HCT116 (cell line): ENCODE results near the gene FBRS.
"Not testable (repeated sequence)": the region's sequence is repeated elsewhere in the genome, so short reads cannot be mapped to it uniquely, and the experiment has no call there.

Experiments
- CEBPB ChIP-seq: IDR thresholded peaks from 2 replicates; pipeline ENCODE4 v1.6.1; 2012; ENCODE audit warnings: low read depth
- EZH2phosphoT487 ChIP-seq: fragments of 200-600 bp; IDR thresholded peaks from 2 replicates; pipeline ENCODE4 v1.6.1; 2018; ENCODE audit warnings: antibody characterized with exemption, borderline replicate concordance
- POLR2A ChIP-seq: IDR thresholded peaks from 2 replicates; pipeline ENCODE4 v1.7.0; 2011; ENCODE audit warnings: borderline replicate concordance; ENCODE audit not compliant: insufficient read depth, insufficient read length; ENCODE audit errors: extremely low read depth
- POLR2AphosphoS5 ChIP-seq: IDR thresholded peaks from 2 replicates; pipeline ENCODE4 v1.6.1; 2011; ENCODE audit warnings: mild to moderate bottlenecking, low read depth, low read length, moderate library complexity
- RAD21 ChIP-seq: IDR thresholded peaks from 2 replicates; pipeline ENCODE4 v1.6.1; 2012; ENCODE audit warnings: low read depth, mild to moderate bottlenecking
- SIN3A ChIP-seq: IDR thresholded peaks from 2 replicates; pipeline ENCODE4 v1.6.1; 2012; ENCODE audit warnings: low read depth
- ZFX ChIP-seq: fragments of 450-650 bp; IDR thresholded peaks from 2 replicates; pipeline ENCODE4 v1.6.1; 2017
- TF ChIP-seq, protein P1 (sequence below), 3 experiments: fragments of 200-600 bp in 1 of 3; sonication (generic) in 1 of 3; IDR thresholded peaks in 2 of 3; conservative IDR thresholded peaks in 1 of 3; 2 replicates each; pipeline ENCODE4 v1.5.1; 2012 to 2017; ENCODE audit warnings: low read depth in 2 of 3, low read length in 2 of 3, antibody characterized with exemption in 1 of 3, borderline replicate concordance in 1 of 3, control low read depth in 1 of 3, mild to moderate bottlenecking in 1 of 3, mixed read lengths in 1 of 3, mixed run types in 1 of 3, moderate library complexity in 1 of 3; ENCODE audit not compliant: insufficient read depth in 1 of 3
- TF ChIP-seq, protein P2 (sequence below): IDR thresholded peaks from 2 replicates; pipeline ENCODE4 v1.6.1; 2012
- TF ChIP-seq, protein P3 (sequence below): IDR thresholded peaks from 2 replicates; pipeline ENCODE4 v1.6.1; 2011; ENCODE audit warnings: mild to moderate bottlenecking, low read length, moderate library complexity; ENCODE audit not compliant: insufficient replicate concordance; ENCODE audit errors: extremely low read depth
- TF ChIP-seq, protein P4 (sequence below): IDR thresholded peaks from 2 replicates; pipeline ENCODE4 v1.6.1; 2012; ENCODE audit warnings: low read depth
- TF ChIP-seq, protein P5 (sequence below): IDR thresholded peaks from 2 replicates; pipeline ENCODE4 v1.6.1; 2012

DNA sequence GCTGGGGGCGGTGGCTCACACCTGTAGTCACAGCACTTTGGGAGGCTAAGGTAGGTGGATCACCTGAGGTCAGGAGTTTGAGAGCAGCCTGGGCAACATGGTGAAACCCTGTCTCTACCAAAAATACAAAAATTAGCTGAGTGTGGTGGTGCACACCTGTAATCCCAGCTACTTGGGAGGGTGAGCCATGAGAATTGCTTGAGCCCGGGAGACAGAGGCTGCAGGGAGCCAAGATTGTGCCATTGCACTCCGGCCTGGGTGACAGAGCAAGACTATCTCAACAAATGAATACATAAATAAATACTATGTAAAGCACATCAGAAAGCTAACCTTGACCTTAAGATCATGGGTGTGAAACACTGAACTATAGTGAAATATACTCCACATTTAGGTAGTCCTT lies 38.4 kb downstream of the FBRS start:
- TF ChIP-seq, protein P1, sequence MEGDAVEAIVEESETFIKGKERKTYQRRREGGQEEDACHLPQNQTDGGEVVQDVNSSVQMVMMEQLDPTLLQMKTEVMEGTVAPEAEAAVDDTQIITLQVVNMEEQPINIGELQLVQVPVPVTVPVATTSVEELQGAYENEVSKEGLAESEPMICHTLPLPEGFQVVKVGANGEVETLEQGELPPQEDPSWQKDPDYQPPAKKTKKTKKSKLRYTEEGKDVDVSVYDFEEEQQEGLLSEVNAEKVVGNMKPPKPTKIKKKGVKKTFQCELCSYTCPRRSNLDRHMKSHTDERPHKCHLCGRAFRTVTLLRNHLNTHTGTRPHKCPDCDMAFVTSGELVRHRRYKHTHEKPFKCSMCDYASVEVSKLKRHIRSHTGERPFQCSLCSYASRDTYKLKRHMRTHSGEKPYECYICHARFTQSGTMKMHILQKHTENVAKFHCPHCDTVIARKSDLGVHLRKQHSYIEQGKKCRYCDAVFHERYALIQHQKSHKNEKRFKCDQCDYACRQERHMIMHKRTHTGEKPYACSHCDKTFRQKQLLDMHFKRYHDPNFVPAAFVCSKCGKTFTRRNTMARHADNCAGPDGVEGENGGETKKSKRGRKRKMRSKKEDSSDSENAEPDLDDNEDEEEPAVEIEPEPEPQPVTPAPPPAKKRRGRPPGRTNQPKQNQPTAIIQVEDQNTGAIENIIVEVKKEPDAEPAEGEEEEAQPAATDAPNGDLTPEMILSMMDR (IDR thresholded peaks at IDR 0.05 in 2 of 3, conservative IDR thresholded peaks at IDR 0.05 in 1 of 3; ENCODE audit: borderline replicate concordance in 1 of 3, insufficient read depth in 1 of 3, low read depth in 2 of 3, low read length in 2 of 3), result not testable (repeated sequence)
- TF ChIP-seq POLR2A, CEBPB, SIN3A, POLR2AphosphoS5, EZH2phosphoT487, RAD21, ZFX: not testable (repeated sequence)
- TF ChIP-seq, protein P2, sequence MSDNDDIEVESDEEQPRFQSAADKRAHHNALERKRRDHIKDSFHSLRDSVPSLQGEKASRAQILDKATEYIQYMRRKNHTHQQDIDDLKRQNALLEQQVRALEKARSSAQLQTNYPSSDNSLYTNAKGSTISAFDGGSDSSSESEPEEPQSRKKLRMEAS, result not testable (repeated sequence)
- TF ChIP-seq, protein P3, sequence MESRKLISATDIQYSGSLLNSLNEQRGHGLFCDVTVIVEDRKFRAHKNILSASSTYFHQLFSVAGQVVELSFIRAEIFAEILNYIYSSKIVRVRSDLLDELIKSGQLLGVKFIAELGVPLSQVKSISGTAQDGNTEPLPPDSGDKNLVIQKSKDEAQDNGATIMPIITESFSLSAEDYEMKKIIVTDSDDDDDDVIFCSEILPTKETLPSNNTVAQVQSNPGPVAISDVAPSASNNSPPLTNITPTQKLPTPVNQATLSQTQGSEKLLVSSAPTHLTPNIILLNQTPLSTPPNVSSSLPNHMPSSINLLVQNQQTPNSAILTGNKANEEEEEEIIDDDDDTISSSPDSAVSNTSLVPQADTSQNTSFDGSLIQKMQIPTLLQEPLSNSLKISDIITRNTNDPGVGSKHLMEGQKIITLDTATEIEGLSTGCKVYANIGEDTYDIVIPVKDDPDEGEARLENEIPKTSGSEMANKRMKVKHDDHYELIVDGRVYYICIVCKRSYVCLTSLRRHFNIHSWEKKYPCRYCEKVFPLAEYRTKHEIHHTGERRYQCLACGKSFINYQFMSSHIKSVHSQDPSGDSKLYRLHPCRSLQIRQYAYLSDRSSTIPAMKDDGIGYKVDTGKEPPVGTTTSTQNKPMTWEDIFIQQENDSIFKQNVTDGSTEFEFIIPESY, result not testable (repeated sequence)
- TF ChIP-seq, protein P4, sequence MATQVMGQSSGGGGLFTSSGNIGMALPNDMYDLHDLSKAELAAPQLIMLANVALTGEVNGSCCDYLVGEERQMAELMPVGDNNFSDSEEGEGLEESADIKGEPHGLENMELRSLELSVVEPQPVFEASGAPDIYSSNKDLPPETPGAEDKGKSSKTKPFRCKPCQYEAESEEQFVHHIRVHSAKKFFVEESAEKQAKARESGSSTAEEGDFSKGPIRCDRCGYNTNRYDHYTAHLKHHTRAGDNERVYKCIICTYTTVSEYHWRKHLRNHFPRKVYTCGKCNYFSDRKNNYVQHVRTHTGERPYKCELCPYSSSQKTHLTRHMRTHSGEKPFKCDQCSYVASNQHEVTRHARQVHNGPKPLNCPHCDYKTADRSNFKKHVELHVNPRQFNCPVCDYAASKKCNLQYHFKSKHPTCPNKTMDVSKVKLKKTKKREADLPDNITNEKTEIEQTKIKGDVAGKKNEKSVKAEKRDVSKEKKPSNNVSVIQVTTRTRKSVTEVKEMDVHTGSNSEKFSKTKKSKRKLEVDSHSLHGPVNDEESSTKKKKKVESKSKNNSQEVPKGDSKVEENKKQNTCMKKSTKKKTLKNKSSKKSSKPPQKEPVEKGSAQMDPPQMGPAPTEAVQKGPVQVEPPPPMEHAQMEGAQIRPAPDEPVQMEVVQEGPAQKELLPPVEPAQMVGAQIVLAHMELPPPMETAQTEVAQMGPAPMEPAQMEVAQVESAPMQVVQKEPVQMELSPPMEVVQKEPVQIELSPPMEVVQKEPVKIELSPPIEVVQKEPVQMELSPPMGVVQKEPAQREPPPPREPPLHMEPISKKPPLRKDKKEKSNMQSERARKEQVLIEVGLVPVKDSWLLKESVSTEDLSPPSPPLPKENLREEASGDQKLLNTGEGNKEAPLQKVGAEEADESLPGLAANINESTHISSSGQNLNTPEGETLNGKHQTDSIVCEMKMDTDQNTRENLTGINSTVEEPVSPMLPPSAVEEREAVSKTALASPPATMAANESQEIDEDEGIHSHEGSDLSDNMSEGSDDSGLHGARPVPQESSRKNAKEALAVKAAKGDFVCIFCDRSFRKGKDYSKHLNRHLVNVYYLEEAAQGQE, result not testable (repeated sequence)
- TF ChIP-seq, protein P5, sequence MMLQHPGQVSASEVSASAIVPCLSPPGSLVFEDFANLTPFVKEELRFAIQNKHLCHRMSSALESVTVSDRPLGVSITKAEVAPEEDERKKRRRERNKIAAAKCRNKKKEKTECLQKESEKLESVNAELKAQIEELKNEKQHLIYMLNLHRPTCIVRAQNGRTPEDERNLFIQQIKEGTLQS, result not testable (repeated sequence)
